ENCODE measurements around the gene DYNLRB1.

DNA sequence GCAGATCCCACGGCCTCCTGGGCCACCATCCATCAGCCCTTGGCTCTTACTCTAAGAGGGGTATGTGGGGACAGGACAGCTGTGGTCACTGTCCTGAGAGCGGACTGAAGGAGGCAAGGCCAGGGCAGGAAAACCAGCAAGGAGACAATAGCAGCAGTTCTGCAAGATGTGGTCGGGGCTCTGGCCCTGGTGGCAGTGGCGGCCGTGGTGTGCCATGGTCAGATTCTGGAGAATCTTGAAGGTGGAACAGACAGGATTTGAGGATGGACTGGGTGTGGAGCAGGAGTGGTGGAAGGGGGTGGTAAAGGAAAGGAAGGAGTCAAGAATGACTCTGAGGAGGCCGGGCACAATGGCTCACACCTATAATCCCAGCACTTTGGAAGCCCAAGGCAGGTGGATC, 36.3 kb downstream of the DYNLRB1 start:
- TF ChIP-seq, protein P1, sequence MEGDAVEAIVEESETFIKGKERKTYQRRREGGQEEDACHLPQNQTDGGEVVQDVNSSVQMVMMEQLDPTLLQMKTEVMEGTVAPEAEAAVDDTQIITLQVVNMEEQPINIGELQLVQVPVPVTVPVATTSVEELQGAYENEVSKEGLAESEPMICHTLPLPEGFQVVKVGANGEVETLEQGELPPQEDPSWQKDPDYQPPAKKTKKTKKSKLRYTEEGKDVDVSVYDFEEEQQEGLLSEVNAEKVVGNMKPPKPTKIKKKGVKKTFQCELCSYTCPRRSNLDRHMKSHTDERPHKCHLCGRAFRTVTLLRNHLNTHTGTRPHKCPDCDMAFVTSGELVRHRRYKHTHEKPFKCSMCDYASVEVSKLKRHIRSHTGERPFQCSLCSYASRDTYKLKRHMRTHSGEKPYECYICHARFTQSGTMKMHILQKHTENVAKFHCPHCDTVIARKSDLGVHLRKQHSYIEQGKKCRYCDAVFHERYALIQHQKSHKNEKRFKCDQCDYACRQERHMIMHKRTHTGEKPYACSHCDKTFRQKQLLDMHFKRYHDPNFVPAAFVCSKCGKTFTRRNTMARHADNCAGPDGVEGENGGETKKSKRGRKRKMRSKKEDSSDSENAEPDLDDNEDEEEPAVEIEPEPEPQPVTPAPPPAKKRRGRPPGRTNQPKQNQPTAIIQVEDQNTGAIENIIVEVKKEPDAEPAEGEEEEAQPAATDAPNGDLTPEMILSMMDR (IDR thresholded peaks at IDR 0.05; ENCODE audit: low read depth, low read length), result no peak
- TF ChIP-seq MYC (IDR thresholded peaks at IDR 0.05; ENCODE audit: low read depth, low read length), result no peak
- TF ChIP-seq, protein P2, sequence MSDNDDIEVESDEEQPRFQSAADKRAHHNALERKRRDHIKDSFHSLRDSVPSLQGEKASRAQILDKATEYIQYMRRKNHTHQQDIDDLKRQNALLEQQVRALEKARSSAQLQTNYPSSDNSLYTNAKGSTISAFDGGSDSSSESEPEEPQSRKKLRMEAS (IDR thresholded peaks at IDR 0.05; ENCODE audit: low read depth, low read length), result no peak

Data from NB4 (cell line).